Activated CD8-positive, alpha-beta memory T cell treated with anti-CD3 and anti-CD28 coated beads, Interleukin-2, amount 50 U/mL, for 24 hours (primary cell): Measurements from ENCODE around the gene DNMBP.
"Not testable (repeated sequence)": the region's sequence is repeated elsewhere in the genome, so short reads cannot be mapped to it uniquely, and the experiment has no call there.

Experiments
- DNase-seq: peaks from one replicate; pipeline ENCODE4 v3.0.0-alpha.2; 2020; ENCODE audit errors: extremely low read depth

DNMBP gene

GRCh38 chr10:99860466-99860865, 149.3 kb downstream of the DNMBP start:
- DNase-seq: no peak

GRCh38 chr10:99859585-99859984, 150.2 kb downstream of the DNMBP start:
- no peak for DNase-seq

GRCh38 chr10:99858849-99859248, 150.9 kb downstream of the DNMBP start:
- DNase-seq: no peak

GRCh38 chr10:99855479-99856071, 154.2 kb downstream of the DNMBP start:
- no peak for DNase-seq

GRCh38 chr10:99854860-99855259, 154.9 kb downstream of the DNMBP start:
- no peak for DNase-seq

- DNase-seq: no peak
These were observed 156.1 kb downstream of the DNMBP start for GRCh38 chr10:99853655-99854054.

- no peak for DNase-seq
These were observed 157.1 kb downstream of the DNMBP start for GRCh38 chr10:99852481-99853213.

GRCh38 chr10:99851825-99852224, 157.9 kb downstream of the DNMBP start:
- no peak for DNase-seq

- DNase-seq: no peak
These were observed 158.9 kb downstream of the DNMBP start for GRCh38 chr10:99850767-99851340.

GRCh38 chr10:99850021-99850766, 159.6 kb downstream of the DNMBP start:
- no peak for DNase-seq

- DNase-seq: no peak
These were observed 160.2 kb downstream of the DNMBP start for GRCh38 chr10:99849536-99849935.

GRCh38 chr10:99849057-99849456, 160.7 kb downstream of the DNMBP start:
- no peak for DNase-seq

GRCh38 chr10:99845837-99846382, 163.8 kb downstream of the DNMBP start:
- DNase-seq: peak; percentile 54

GRCh38 chr10:99844433-99844955, 165.3 kb downstream of the DNMBP start:
- no peak for DNase-seq

GRCh38 chr10:99843310-99843709, 166.4 kb downstream of the DNMBP start:
- DNase-seq: no peak

- no peak for DNase-seq
These were observed 168.0 kb downstream of the DNMBP start for GRCh38 chr10:99841746-99842145.

- DNase-seq: not testable (repeated sequence)
These were observed 168.9 kb downstream of the DNMBP start for GRCh38 chr10:99840859-99841258.

GRCh38 chr10:99836711-99837110, 173.0 kb downstream of the DNMBP start:
- no peak for DNase-seq

- DNase-seq: no peak
These were observed 173.8 kb downstream of the DNMBP start for GRCh38 chr10:99835947-99836346.

- DNase-seq: no peak
These were observed 175.3 kb downstream of the DNMBP start for GRCh38 chr10:99834410-99834809.

- DNase-seq: no peak
These were observed 177.3 kb downstream of the DNMBP start for GRCh38 chr10:99832439-99832838.

- no peak for DNase-seq
These were observed 181.3 kb downstream of the DNMBP start for GRCh38 chr10:99828464-99828863.
